Endothelial cell of umbilical vein (primary cell): Measurements from ENCODE around the gene ZBTB4. TPM values are rescaled to one million over a fixed set of nuclear protein-coding genes. Genes with fewer than 3 reads are reported as not detected.

Source experiments
- BruUV-seq: library from RNA; stranded (reverse); fragments of 400-500 nt; replicated peaks from 2 replicates; lab custom pipeline; 2021; lab: Mats Ljungman, UMichigan
- CTCF ChIA-PET: fragments of 300-600, 350-600 bp; sonication (Branson Sonifier 250); formaldehyde crosslinking; loops from one replicate; lab custom pipeline; 2021; ENCODE audit warnings: antibody characterized with exemption, inconsistent platforms; lab: Charles Lee
- POLR2A ChIA-PET: fragments of 300-600, 350-600 bp; sonication (Branson Sonifier 250); formaldehyde crosslinking; loops from one replicate; lab custom pipeline; 2021; ENCODE audit warnings: antibody characterized with exemption, inconsistent platforms; lab: Charles Lee
- DNase-seq: peaks from one replicate; pipeline ENCODE4 v3.0.0-alpha.2; 2011; ENCODE audit warnings: low read depth, low spot score
- FAIRE-seq: peaks from 2 replicates; lab custom pipeline; 2011; peaks lifted over from hg19 to GRCh38; lab: Jason Lieb, UNC
- H2AFZ ChIP-seq: 2 replicates; pipeline ENCODE4 v1.6.0; 2012; ENCODE audit warnings: low read depth, low read length, control low read depth, inconsistent platforms
- H3K27ac ChIP-seq: 2 replicates; pipeline ENCODE4 v1.5.1; 2011; ENCODE audit warnings: low read depth, mild to moderate bottlenecking, control low read depth, low read length, moderate library complexity; ENCODE audit not compliant: insufficient read depth
- H3K27me3 ChIP-seq, 2 experiments: 2 replicates each; pipeline versions ENCODE4 v1.6.0 to v1.6.1; 2011; ENCODE audit warnings: low read length in 2 of 2, mixed read lengths in 1 of 2; ENCODE audit not compliant: control insufficient read depth in 2 of 2, insufficient read depth in 2 of 2
- H3K36me3 ChIP-seq, 2 experiments: 2 replicates in 1 of 2; 3 replicates in 1 of 2; pipeline ENCODE4 v1.5.1; 2011; ENCODE audit warnings: low read length in 2 of 2, mild to moderate bottlenecking in 1 of 2, moderate library complexity in 1 of 2; ENCODE audit not compliant: control insufficient read depth in 2 of 2, insufficient read depth in 2 of 2; ENCODE audit errors: extremely low read depth in 1 of 2
- H3K4me1 ChIP-seq: 3 replicates; pipeline ENCODE4 v1.5.1; 2011; ENCODE audit warnings: mild to moderate bottlenecking, low read length; ENCODE audit not compliant: control insufficient read depth, insufficient read depth; ENCODE audit errors: extremely low read depth
- H3K4me2 ChIP-seq: 2 replicates; pipeline ENCODE4 v1.6.1; 2011; ENCODE audit warnings: low read length, control low read depth, mixed read lengths; ENCODE audit not compliant: insufficient read depth
- H3K4me3 ChIP-seq, 3 experiments: fragments of 200-600 bp in 1 of 3; sonication (generic), shearing (Covaris generic) in 1 of 3; replicated peaks in 1 of 3; 2 replicates each; pipeline ENCODE4 v1.5.1; 2011 to 2016; ENCODE audit warnings: control low read depth in 3 of 3, low read length in 3 of 3, mild to moderate bottlenecking in 2 of 3, inconsistent platforms in 1 of 3, low read depth in 1 of 3, moderate library complexity in 1 of 3; ENCODE audit not compliant: insufficient read depth in 1 of 3
- H3K79me2 ChIP-seq: 2 replicates; pipeline ENCODE4 v1.6.0; 2012; ENCODE audit warnings: low read length, inconsistent platforms; ENCODE audit not compliant: control insufficient read depth, insufficient read depth
- H3K9ac ChIP-seq: replicated peaks from 2 replicates; pipeline ENCODE3; 2011; ENCODE audit warnings: low read length, control low read depth; ENCODE audit not compliant: insufficient read depth; ENCODE audit errors: extremely low read depth
- H3K9me1 ChIP-seq: replicated peaks from 3 replicates; pipeline ENCODE4 v1.6.0; 2011; ENCODE audit warnings: mild to moderate bottlenecking, low read length; ENCODE audit not compliant: control insufficient read depth, insufficient read depth; ENCODE audit errors: extremely low read depth
- H3K9me3 ChIP-seq: replicated peaks from 2 replicates; pipeline ENCODE4 v1.5.1; 2012; ENCODE audit warnings: low read length, inconsistent platforms; ENCODE audit not compliant: control insufficient read depth, insufficient read depth
- H4K20me1 ChIP-seq: replicated peaks from 2 replicates; pipeline ENCODE3; 2011; ENCODE audit warnings: mild to moderate bottlenecking, low read length; ENCODE audit not compliant: control insufficient read depth, insufficient read depth; ENCODE audit errors: extremely low read depth
- CTCF ChIP-seq, 2 donors: IDR thresholded peaks; 1 replicate in 1 of 2; 2 replicates in 1 of 2; pipeline ENCODE4 v1.5.1; 2011; ENCODE audit warnings: low read length in 2 of 2, mild to moderate bottlenecking in 2 of 2, moderate library complexity in 2 of 2, control low read depth in 1 of 2, inconsistent platforms in 1 of 2, low read depth in 1 of 2; ENCODE audit not compliant: insufficient read depth in 1 of 2; ENCODE audit errors: extremely low read depth in 1 of 2
- EZH2 ChIP-seq: IDR thresholded peaks from 2 replicates; pipeline ENCODE4 v1.6.1; 2012; ENCODE audit warnings: borderline replicate concordance, low read depth, mild to moderate bottlenecking, moderate library complexity, low read length, inconsistent platforms; ENCODE audit not compliant: severe bottlenecking
- FOS ChIP-seq: IDR thresholded peaks from 2 replicates; pipeline ENCODE4 v1.6.1; 2011; ENCODE audit warnings: mild to moderate bottlenecking, low read length, moderate library complexity, borderline replicate concordance; ENCODE audit not compliant: insufficient read depth
- GATA2 ChIP-seq: IDR thresholded peaks from 2 replicates; pipeline ENCODE4 v1.7.0; 2011; ENCODE audit warnings: low read depth, mild to moderate bottlenecking, moderate library complexity, mixed read lengths, low read length; ENCODE audit not compliant: insufficient read length, insufficient read depth
- JUN ChIP-seq: IDR thresholded peaks from 2 replicates; pipeline ENCODE4 v1.6.1; 2011; ENCODE audit warnings: borderline replicate concordance, low read depth; ENCODE audit not compliant: insufficient read length, insufficient read depth
- MAX ChIP-seq: IDR thresholded peaks from 2 replicates; pipeline ENCODE4 v1.6.1; 2011; ENCODE audit not compliant: insufficient read depth, insufficient read length
- MYC ChIP-seq: IDR thresholded peaks from one replicate; pipeline ENCODE4 v1.6.1; 2011; ENCODE audit warnings: mild to moderate bottlenecking, low read depth, low read length
- POLR2A ChIP-seq: IDR thresholded peaks from 2 replicates; pipeline ENCODE4 v1.6.1; 2012; ENCODE audit warnings: low read depth, mild to moderate bottlenecking, control low read depth, low read length
- POLR2AphosphoS5 ChIP-seq: IDR thresholded peaks from 2 replicates; pipeline ENCODE4 v1.6.1; 2012; ENCODE audit warnings: low read depth, mild to moderate bottlenecking, control low read depth, low read length, moderate library complexity; ENCODE audit not compliant: insufficient read depth
- dilution Hi-C: fragments of 300-500 bp; cut with MboI; formaldehyde crosslinking; loops from one replicate; pipeline ENCODE4 v1.15.0; 2019; ENCODE audit warnings: low sequenced_read_pairs; ENCODE audit not compliant: extremely low pct_ligation_motif_present
- intact Hi-C: fragments of 100-400 bp; cut with micrococcal nuclease; formaldehyde crosslinking; loops from one replicate; pipeline ENCODE4 v1.10.0; 2022
- polyA plus RNA-seq, 4 experiments: library from polyadenylated mRNA; depleted of rRNA in 3 of 4; stranded (reverse) in 3 of 4; unstranded in 1 of 4; fragments of >200 nt; gene quantifications; 2 replicates each; pipeline versions ENCODE4 v1.2.1 to v1.2.3, GENCODE V29; 2011 to 2012; ENCODE audit warnings: missing spikeins in 1 of 4
- total RNA-seq: library from RNA; stranded (reverse); gene quantifications from 2 replicates; pipeline ENCODE4 v1.2.3, GENCODE V29; 2021

The ZBTB4 gene
- total and polyA plus RNA-seq, 2 donors (not counting 3 experiments of a cell fraction or from before 2014, with no cell fraction given) = 15.1 to 26.5 TPM

- Histone ChIP-seq H3K4me2 (no peak overlapping the region), H3K4me3 (no peak overlapping the region), H3K4me1 (no peaks in the 10 kb centered on the region), H3K27me3 (no peaks in the 10 kb centered on the region), H3K27ac (no peak overlapping the region), H3K79me2 (peaks cover 2% of the 10 kb centered on the region), H3K9me3 (no peaks in the 10 kb centered on the region), H3K36me3 (peaks cover 36 to 58% of the 10 kb centered on the region in 2 experiments), H2AFZ (no peak overlapping the region), H4K20me1 (no peaks in the 10 kb centered on the region), H3K9ac (no peak overlapping the region), H3K9me1 (no peaks in the 10 kb centered on the region)
- no peak for FAIRE-seq
- DNase-seq = no peak
- ChIA-PET POLR2A (no interaction called here), CTCF (interaction anchor here (1.7 to 2.6 kb wide), 2 partner anchors 67 to 148 kb away, joined by 9 to 12 read pairs; no protein-coding TSS in a partner anchor)
- dilution Hi-C loops (no loop called here), intact Hi-C loops (no loop called here)
- BruUV-seq = no TSS peak
- no peak for TF ChIP-seq GATA2
- no peak for TF ChIP-seq FOS
- TF ChIP-seq POLR2AphosphoS5 = no peak
- TF ChIP-seq MAX = no peak
- TF ChIP-seq MYC = no peak
- TF ChIP-seq EZH2 = no peak
Measured at GRCh38 chr17:7503521-7503920, 24.1 kb upstream of the ZBTB4 start.

- no TSS peak for BruUV-seq
- TF ChIP-seq CTCF (IDR thresholded peaks at IDR 0.05; ENCODE audit: extremely low read depth in 1 of 2, insufficient read depth in 1 of 2, low read depth in 1 of 2, low read length in 2 of 2) = peak; percentile 18 to 27
- TF ChIP-seq MAX = no peak
- TF ChIP-seq GATA2 = no peak
- TF ChIP-seq FOS = no peak
- no peak for TF ChIP-seq POLR2AphosphoS5
- no peak for TF ChIP-seq POLR2A
- TF ChIP-seq MYC = no peak
- TF ChIP-seq JUN = no peak
- TF ChIP-seq EZH2 = no peak
- H3K9me1 ChIP-seq = no peaks in the 10 kb centered on the region
- H3K9me3 ChIP-seq = no peaks in the 10 kb centered on the region
- H3K4me2 ChIP-seq = no peak overlapping the region
- no peak overlapping the region for H3K9ac ChIP-seq
- no peaks in the 10 kb centered on the region for H3K27me3 ChIP-seq
- ChIA-PET CTCF (interaction anchor here (0.5 to 2.6 kb wide), 7 partner anchors 15 to 147 kb away, joined by 3 to 12 read pairs (median 4); partner anchors contain the start of gene CHRNB1), POLR2A (no interaction called here)
- H3K4me1 ChIP-seq = peaks cover under 1% of the 10 kb centered on the region
- peaks cover 2% of the 10 kb centered on the region for H3K79me2 ChIP-seq
- DNase-seq = no peak
- H2AFZ ChIP-seq = no peak overlapping the region
- intact Hi-C loops (no loop called here), dilution Hi-C loops (no loop called here)
- H4K20me1 ChIP-seq = no peaks in the 10 kb centered on the region
- FAIRE-seq = no peak
- no peak overlapping the region for H3K4me3 ChIP-seq
- H3K36me3 ChIP-seq = peaks cover 39 to 57% of the 10 kb centered on the region in 2 experiments
- no peak overlapping the region for H3K27ac ChIP-seq
Measured at GRCh38 chr17:7502987-7503386, 23.6 kb upstream of the ZBTB4 start.
